Measurements from ENCODE around the gene AGR2. TPM values are rescaled to one million over a fixed set of nuclear protein-coding genes. Genes with fewer than 3 reads are reported as not detected.

AGR2 gene
- total and polyA plus RNA-seq, 7 experiments from 2014 or later = not detected

GRCh38 chr7:16815001-16815400 lies 10.2 kb upstream of the AGR2 start:
- Mint-ChIP-seq H3K36me3 (no peaks in the 10 kb centered on the region), H3K27ac (no peak overlapping the region), H3K9me3 (peaks cover 0 to 2% (median 0%) of the 10 kb centered on the region in 11 donors), H3K4me1 (peaks cover 0 to 5% (median 0%) of the 10 kb centered on the region in 7 donors), H3K27me3 (peaks cover 0 to 17% (median 14%) of the 10 kb centered on the region in 5 donors), H3K4me3 (no peak overlapping the region)
- no peak overlapping the region for H3K27ac ChIP-seq (ENCODE audit: low read depth, low read length)
- ChIA-PET POLR2A (no interaction called here), CTCF (no interaction called here)
- no peaks in the 10 kb centered on the region for H3K27me3 ChIP-seq (ENCODE audit: control insufficient read depth in 2 of 2, insufficient read depth in 2 of 2, low read length in 2 of 2)
- H3K9me3 ChIP-seq (ENCODE audit: control insufficient read depth in 2 of 3, low read length in 3 of 3) = no peaks in the 10 kb centered on the region
- H3K4me1 ChIP-seq (ENCODE audit: control insufficient read depth in 2 of 2, insufficient read depth in 2 of 2, low read length in 2 of 2) = no peaks in the 10 kb centered on the region
- H3K36me3 ChIP-seq (ENCODE audit: control insufficient read depth in 2 of 3, insufficient read depth in 3 of 3, low read length in 3 of 3) = no peaks in the 10 kb centered on the region
- no peak for ATAC-seq
- no peak for DNase-seq
- intact Hi-C loops (cut with micrococcal nuclease) = no loop called here
- no peak overlapping the region for H3K4me3 ChIP-seq (ENCODE audit: low read length)

- Mint-ChIP-seq H3K4me3 (no peak overlapping the region), H3K36me3 (no peaks in the 10 kb centered on the region), H3K27ac (no peak overlapping the region), H3K4me1 (peaks cover 0 to 5% (median 0%) of the 10 kb centered on the region in 7 donors), H3K9me3 (peaks cover 0 to 2% (median 0%) of the 10 kb centered on the region in 11 donors), H3K27me3 (peaks cover 0 to 17% (median 13%) of the 10 kb centered on the region in 5 donors)
- Histone ChIP-seq H3K4me3 (ENCODE audit: low read length) (no peak overlapping the region), H3K27ac (ENCODE audit: low read depth, low read length) (no peak overlapping the region), H3K9me3 (ENCODE audit: control insufficient read depth in 2 of 3, low read length in 3 of 3) (no peaks in the 10 kb centered on the region), H3K27me3 (ENCODE audit: control insufficient read depth in 2 of 2, insufficient read depth in 2 of 2, low read length in 2 of 2) (no peaks in the 10 kb centered on the region), H3K4me1 (ENCODE audit: control insufficient read depth in 2 of 2, insufficient read depth in 2 of 2, low read length in 2 of 2) (no peaks in the 10 kb centered on the region), H3K36me3 (ENCODE audit: control insufficient read depth in 2 of 3, insufficient read depth in 3 of 3, low read length in 3 of 3) (no peaks in the 10 kb centered on the region)
- ChIA-PET POLR2A (no interaction called here), CTCF (interaction anchor here (1.0 kb wide), 1 partner anchor 10 kb away, joined by 3 read pairs; no protein-coding TSS in a partner anchor)
- DNase-seq (no peak), ATAC-seq (no peak)
- intact Hi-C loops (cut with micrococcal nuclease) = no loop called here
Observed at GRCh38 chr7:16813232-16813616, 8.4 kb upstream of the AGR2 start.

- no peak overlapping the region for H3K27ac ChIP-seq (ENCODE audit: low read depth, low read length)
- no peaks in the 10 kb centered on the region for H3K36me3 Mint-ChIP-seq
Observed at GRCh38 chr7:16812542-16813231, 7.9 kb upstream of the AGR2 start.

GRCh38 chr7:16811551-16811950 lies 6.8 kb upstream of the AGR2 start:
- CTCF ChIA-PET = no interaction called here
- Mint-ChIP-seq H3K4me1 (peaks cover 0 to 5% (median 0%) of the 10 kb centered on the region in 7 donors), H3K9me3 (no peaks in the 10 kb centered on the region), H3K36me3 (no peaks in the 10 kb centered on the region), H3K4me3 (no peak overlapping the region), H3K27ac (no peak overlapping the region), H3K27me3 (peaks cover 0 to 19% (median 17%) of the 10 kb centered on the region in 5 donors)
- no peaks in the 10 kb centered on the region for H3K36me3 ChIP-seq (ENCODE audit: control insufficient read depth in 2 of 3, insufficient read depth in 3 of 3, low read length in 3 of 3)
- H3K9me3 ChIP-seq (ENCODE audit: control insufficient read depth in 2 of 3, low read length in 3 of 3) = no peaks in the 10 kb centered on the region
- POLR2A ChIA-PET = no interaction called here
- H3K4me1 ChIP-seq (ENCODE audit: control insufficient read depth in 2 of 2, insufficient read depth in 2 of 2, low read length in 2 of 2) = no peaks in the 10 kb centered on the region
- intact Hi-C loops (cut with micrococcal nuclease) = no loop called here
- H3K27ac ChIP-seq (ENCODE audit: low read depth, low read length) = no peak overlapping the region
- H3K4me3 ChIP-seq (ENCODE audit: low read length) = no peak overlapping the region
- no peak for DNase-seq
- ATAC-seq = no peak
- H3K27me3 ChIP-seq (ENCODE audit: control insufficient read depth in 2 of 2, insufficient read depth in 2 of 2, low read length in 2 of 2) = no peaks in the 10 kb centered on the region

More at GRCh38 chr7:16812542-16813231, 7.9 kb upstream of the AGR2 start:
- POLR2A ChIA-PET = no interaction called here
- intact Hi-C loops (cut with micrococcal nuclease) = no loop called here
- Mint-ChIP-seq H3K27me3 (peaks cover 0 to 19% (median 13%) of the 10 kb centered on the region in 5 donors), H3K9me3 (no peaks in the 10 kb centered on the region), H3K27ac (no peak overlapping the region), H3K4me1 (peaks cover 0 to 5% (median 0%) of the 10 kb centered on the region in 7 donors), H3K4me3 (no peak overlapping the region)
- DNase-seq (no peak), ATAC-seq (no peak)
- H3K4me1 ChIP-seq (ENCODE audit: control insufficient read depth in 2 of 2, insufficient read depth in 2 of 2, low read length in 2 of 2) = no peaks in the 10 kb centered on the region
- H3K27me3 ChIP-seq (ENCODE audit: control insufficient read depth in 2 of 2, insufficient read depth in 2 of 2, low read length in 2 of 2) = no peaks in the 10 kb centered on the region
- no peak overlapping the region for H3K4me3 ChIP-seq (ENCODE audit: low read length)
- CTCF ChIA-PET = interaction anchor here (1.0 kb wide), 1 partner anchor 11 kb away, joined by 3 read pairs; no protein-coding TSS in a partner anchor
- no peaks in the 10 kb centered on the region for H3K36me3 ChIP-seq (ENCODE audit: control insufficient read depth in 2 of 3, insufficient read depth in 3 of 3, low read length in 3 of 3)
- H3K9me3 ChIP-seq (ENCODE audit: control insufficient read depth in 2 of 3, low read length in 3 of 3) = no peaks in the 10 kb centered on the region

- intact Hi-C loops (cut with micrococcal nuclease) = no loop called here
- Mint-ChIP-seq H3K9me3 (peaks cover 0 to under 1% (median 0%) of the 10 kb centered on the region in 11 donors), H3K27me3 (peaks cover 0 to 18% (median 14%) of the 10 kb centered on the region in 5 donors), H3K4me3 (no peak overlapping the region), H3K4me1 (peaks cover 0 to 3% (median 0%) of the 10 kb centered on the region in 7 donors), H3K27ac (no peak overlapping the region), H3K36me3 (no peaks in the 10 kb centered on the region)
- DNase-seq = no peak
- ATAC-seq = no peak
- CTCF ChIA-PET = no interaction called here
- Histone ChIP-seq H3K27me3 (ENCODE audit: control insufficient read depth in 2 of 2, insufficient read depth in 2 of 2, low read length in 2 of 2) (no peaks in the 10 kb centered on the region), H3K9me3 (ENCODE audit: control insufficient read depth in 2 of 3, low read length in 3 of 3) (no peaks in the 10 kb centered on the region), H3K36me3 (ENCODE audit: control insufficient read depth in 2 of 3, insufficient read depth in 3 of 3, low read length in 3 of 3) (no peaks in the 10 kb centered on the region), H3K27ac (ENCODE audit: low read depth, low read length) (no peak overlapping the region), H3K4me1 (ENCODE audit: control insufficient read depth in 2 of 2, insufficient read depth in 2 of 2, low read length in 2 of 2) (no peaks in the 10 kb centered on the region), H3K4me3 (ENCODE audit: low read length) (no peak overlapping the region)
- POLR2A ChIA-PET = no interaction called here
Observed at GRCh38 chr7:16810573-16810972, 5.8 kb upstream of the AGR2 start.

GRCh38 chr7:16810112-16810511 lies 5.3 kb upstream of the AGR2 start:
- ChIA-PET POLR2A (no interaction called here), CTCF (no interaction called here)
- no peaks in the 10 kb centered on the region for H3K36me3 ChIP-seq (ENCODE audit: control insufficient read depth in 2 of 3, insufficient read depth in 3 of 3, low read length in 3 of 3)

GRCh38 chr7:16805441-16805840 lies 642 bp upstream of the AGR2 start:
- H3K4me3 ChIP-seq (ENCODE audit: low read length) = no peak overlapping the region
- DNase-seq = no peak
- Mint-ChIP-seq H3K4me1 (no peaks in the 10 kb centered on the region), H3K27me3 (peaks cover 4 to 13% (median 11%) of the 10 kb centered on the region in 5 donors), H3K27ac (no peak overlapping the region), H3K4me3 (no peak overlapping the region), H3K9me3 (peaks cover 0 to 1% (median 0%) of the 10 kb centered on the region in 11 donors), H3K36me3 (no peaks in the 10 kb centered on the region)
- H3K9me3 ChIP-seq (ENCODE audit: control insufficient read depth in 2 of 3, low read length in 3 of 3) = no peaks in the 10 kb centered on the region
- no peaks in the 10 kb centered on the region for H3K27me3 ChIP-seq (ENCODE audit: control insufficient read depth in 2 of 2, insufficient read depth in 2 of 2, low read length in 2 of 2)
- H3K27ac ChIP-seq (ENCODE audit: low read depth, low read length) = no peak overlapping the region
- H3K4me1 ChIP-seq (ENCODE audit: control insufficient read depth in 2 of 2, insufficient read depth in 2 of 2, low read length in 2 of 2) = no peaks in the 10 kb centered on the region
- intact Hi-C loops (cut with micrococcal nuclease) = no loop called here
- ChIA-PET POLR2A (no interaction called here), CTCF (no interaction called here)
- H3K36me3 ChIP-seq (ENCODE audit: control insufficient read depth in 2 of 3, insufficient read depth in 3 of 3, low read length in 3 of 3) = no peaks in the 10 kb centered on the region
- no peak for ATAC-seq

More at GRCh38 chr7:16810112-16810511, 5.3 kb upstream of the AGR2 start:
- no peaks in the 10 kb centered on the region for H3K4me1 ChIP-seq (ENCODE audit: control insufficient read depth in 2 of 2, insufficient read depth in 2 of 2, low read length in 2 of 2)
- Mint-ChIP-seq H3K4me1 (peaks cover 0 to 3% (median 0%) of the 10 kb centered on the region in 7 donors), H3K36me3 (no peaks in the 10 kb centered on the region), H3K9me3 (peaks cover 0 to 1% (median 0%) of the 10 kb centered on the region in 11 donors), H3K27ac (no peak overlapping the region), H3K4me3 (no peak overlapping the region), H3K27me3 (peaks cover 0 to 16% (median 14%) of the 10 kb centered on the region in 5 donors)
- no peak for DNase-seq
- ATAC-seq = no peak
- no peak overlapping the region for H3K27ac ChIP-seq (ENCODE audit: low read depth, low read length)
- no peaks in the 10 kb centered on the region for H3K9me3 ChIP-seq (ENCODE audit: control insufficient read depth in 2 of 3, low read length in 3 of 3)
- H3K4me3 ChIP-seq (ENCODE audit: low read length) = no peak overlapping the region
- intact Hi-C loops (cut with micrococcal nuclease) = no loop called here
- H3K27me3 ChIP-seq (ENCODE audit: control insufficient read depth in 2 of 2, insufficient read depth in 2 of 2, low read length in 2 of 2) = no peaks in the 10 kb centered on the region

Measured in naive thymus-derived CD4-positive, alpha-beta T cell (primary cell).